ENCODE data around the gene SPC25. TPM values are rescaled to one million over a fixed set of nuclear protein-coding genes. Genes with fewer than 3 reads are reported as not detected.

Gene SPC25
- total and polyA plus RNA-seq, 9 of the 15 experiments (the other 6 are each of a cell fraction or from before 2014, with no cell fraction given) = 44.8 to 100 (median 75.0) TPM

- TF ChIP-seq CTCFL (IDR thresholded peaks at IDR 0.05; ENCODE audit: borderline replicate concordance, insufficient read depth, low read depth, low read length, poor library complexity, severe bottlenecking) = no peak
- TF ChIP-seq E2F5 (CRISPR knock-in tag; IDR thresholded peaks at IDR 0.05) = peak; percentile 87
- no peak for TF ChIP-seq SMAD4 (CRISPR knock-in tag; conservative IDR thresholded peaks at IDR 0.05)
- peak; percentile 71 to 92 for TF ChIP-seq AFF1 (IDR thresholded peaks at IDR 0.05; ENCODE audit: low read depth in 1 of 2, partially characterized antibody in 2 of 2)
- no peak for TF ChIP-seq ID3 (CRISPR knock-in tag; IDR thresholded peaks at IDR 0.05)
- TF ChIP-seq ID3 (tag; IDR thresholded peaks at IDR 0.05) = peak; percentile 38; the same call in 1 of the 2 replicates
- TF ChIP-seq MBD2 (IDR thresholded peaks at IDR 0.05; ENCODE audit: borderline replicate concordance, low read depth) = peak; percentile 99
- no peak for TF ChIP-seq HNRNPK (IDR thresholded peaks at IDR 0.05; ENCODE audit: low read depth, low read length, poor library complexity, severe bottlenecking)
- TF ChIP-seq ZNF592 (IDR thresholded peaks at IDR 0.05) = no peak
- no peak for TF ChIP-seq ZNF224 (CRISPR knock-in tag; IDR thresholded peaks at IDR 0.05)
- TF ChIP-seq SPI1 (IDR thresholded peaks at IDR 0.05; ENCODE audit: borderline replicate concordance, low read depth, low read length) = peak; percentile 72
- no peak for TF ChIP-seq ZNF512 (tag; IDR thresholded peaks at IDR 0.05)
Measured at GRCh38 chr2:168890006-168890782, at the start of gene SPC25 (continued).

Measured in K562 (cell line).